GM19035 (cell line): Measurements from ENCODE around the gene C9orf43.
"Not testable (repeated sequence)": the region's sequence is repeated elsewhere in the genome, so short reads cannot be mapped to it uniquely, and the experiment has no call there.

Source experiments
- ATAC-seq: cut with Tn5 transposase; IDR thresholded peaks from one replicate; pipeline ENCODE4 v1.9.1; 2021; ENCODE audit not compliant: unreplicated experiment

Gene C9orf43

GRCh38 chr9:113416149-113416721 is 5.7 kb downstream of the C9orf43 start:
- peak; percentile 91 for ATAC-seq

DNA sequence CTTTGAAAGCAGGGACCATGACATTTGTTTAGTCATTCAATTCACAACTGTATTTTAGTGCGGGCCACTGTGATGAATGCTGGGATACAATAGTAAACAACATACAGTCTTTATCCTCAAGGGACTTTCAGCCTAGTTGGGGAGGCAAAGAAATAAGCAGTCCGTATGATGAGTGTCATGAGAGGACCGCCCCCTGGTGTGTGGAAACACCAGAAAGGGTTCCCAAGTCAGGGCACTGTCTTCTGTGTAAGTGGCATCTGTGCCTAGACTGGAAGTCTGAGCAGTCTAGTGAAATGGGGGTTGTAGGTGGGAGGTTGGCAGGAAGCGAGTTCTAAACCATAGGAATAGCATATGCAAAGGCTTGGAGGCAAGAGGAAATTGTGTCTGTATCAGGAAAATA is 6.8 kb downstream of the C9orf43 start:
- no peak for ATAC-seq

DNA sequence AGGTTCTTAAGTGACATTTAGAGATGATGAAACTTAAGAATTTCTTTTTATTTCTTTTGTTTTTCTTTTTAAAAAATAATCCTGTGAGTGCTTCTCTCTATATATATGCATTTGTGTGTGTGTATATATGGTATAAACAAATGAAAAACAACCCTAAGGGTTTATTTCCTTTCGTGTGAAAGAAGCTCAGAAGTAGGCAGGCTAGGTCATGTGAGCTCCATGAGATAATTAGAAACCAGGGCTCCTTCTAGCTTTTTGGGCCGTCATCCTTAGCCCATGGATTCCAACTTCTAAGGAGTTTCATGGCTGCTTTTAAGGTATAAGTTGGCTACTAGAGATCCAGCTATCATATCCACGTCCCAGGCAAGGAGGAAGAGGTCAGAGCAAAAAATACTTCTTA is 11.2 kb downstream of the C9orf43 start:
- ATAC-seq: no peak

GRCh38 chr9:113425072-113425471 is 14.5 kb downstream of the C9orf43 start:
- ATAC-seq: no peak

- ATAC-seq: no peak
Observed at GRCh38 chr9:113426701-113427100, 16.2 kb downstream of the C9orf43 start.

DNA sequence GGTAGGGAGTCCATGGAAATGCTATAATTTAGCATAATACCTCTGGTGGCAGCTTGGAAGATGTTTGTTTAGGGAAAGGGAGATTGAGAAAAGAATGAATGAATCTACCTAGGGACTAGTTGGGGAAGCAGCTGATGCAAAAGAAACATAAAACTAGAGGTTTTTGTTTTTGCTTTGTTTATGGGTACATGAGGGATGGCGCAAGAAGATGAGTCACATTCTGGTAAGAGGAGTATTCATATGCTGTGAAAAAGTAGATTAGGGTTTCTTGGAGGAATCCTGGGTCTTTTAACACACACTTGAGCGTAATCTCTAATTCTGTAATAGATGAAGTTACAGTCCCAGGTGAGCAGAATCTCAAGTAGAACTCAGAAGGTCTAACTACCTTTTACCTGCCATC is 17.1 kb downstream of the C9orf43 start:
- no peak for ATAC-seq

- no peak for ATAC-seq
Observed at GRCh38 chr9:113428062-113428615, 17.6 kb downstream of the C9orf43 start.

DNA sequence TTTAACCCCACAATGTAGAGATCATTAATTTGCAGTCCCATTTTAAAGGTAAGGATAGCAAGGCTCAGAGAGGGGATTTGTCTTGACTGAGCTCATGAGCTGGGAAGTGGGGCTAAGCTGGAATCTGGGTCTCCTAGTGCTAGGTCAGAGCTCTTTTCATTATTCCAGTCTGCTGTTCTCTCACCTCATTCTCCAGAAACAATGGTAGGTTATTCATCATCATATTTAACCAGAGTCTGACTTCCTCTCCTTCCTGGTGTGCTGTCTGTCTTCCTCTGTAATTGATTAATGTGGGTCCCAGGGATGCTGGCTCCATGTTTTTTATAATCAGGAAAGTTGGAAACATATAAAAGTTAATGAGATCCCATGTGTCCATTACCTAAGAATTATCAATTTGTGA is 20.6 kb downstream of the C9orf43 start:
- no peak for ATAC-seq

GRCh38 chr9:113436728-113437515 is 26.4 kb downstream of the C9orf43 start:
- no peak for ATAC-seq

GRCh38 chr9:113437716-113438115 is 27.2 kb downstream of the C9orf43 start:
- not testable (repeated sequence) for ATAC-seq

GRCh38 chr9:113444736-113445135 is 34.2 kb downstream of the C9orf43 start:
- no peak for ATAC-seq

DNA sequence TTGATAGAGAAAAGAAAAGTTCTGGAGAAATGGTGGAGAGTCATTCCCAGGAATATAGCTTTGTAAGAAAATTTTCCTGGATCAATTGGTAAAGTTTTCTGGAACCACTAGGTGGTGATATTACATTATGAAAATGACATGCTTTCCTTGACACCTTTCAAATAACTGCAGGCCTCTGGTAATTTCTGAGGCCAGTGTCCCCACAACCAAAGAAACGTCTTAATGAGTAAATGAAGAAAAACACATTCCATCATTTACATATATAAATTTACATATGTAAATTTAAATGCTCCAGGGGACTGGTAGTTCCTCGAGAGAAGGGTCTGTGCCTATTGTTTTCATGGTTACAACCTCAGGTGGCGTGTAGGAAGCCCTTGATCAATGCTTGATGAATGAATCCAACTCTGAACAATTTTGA is 35.8 kb downstream of the C9orf43 start:
- no peak for ATAC-seq

DNA sequence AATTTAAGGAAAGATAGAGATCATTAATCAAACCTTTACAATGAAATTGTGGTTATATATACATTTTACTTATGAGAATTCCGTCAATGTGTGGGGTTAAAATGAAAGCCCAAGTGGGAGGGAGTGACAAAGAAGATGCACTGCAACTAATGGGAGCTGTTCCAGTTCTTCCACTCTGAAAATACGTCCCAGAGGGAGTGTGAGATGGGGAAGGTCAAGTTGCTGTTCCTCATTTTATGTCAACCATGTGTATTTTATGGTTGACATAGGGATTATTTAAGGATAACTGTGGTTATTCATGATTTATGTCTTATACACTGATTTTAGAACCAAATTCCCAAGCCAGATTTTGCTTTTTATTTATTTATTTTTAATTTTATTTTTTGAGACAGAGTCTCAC is 38.8 kb downstream of the C9orf43 start:
- ATAC-seq: no peak

DNA sequence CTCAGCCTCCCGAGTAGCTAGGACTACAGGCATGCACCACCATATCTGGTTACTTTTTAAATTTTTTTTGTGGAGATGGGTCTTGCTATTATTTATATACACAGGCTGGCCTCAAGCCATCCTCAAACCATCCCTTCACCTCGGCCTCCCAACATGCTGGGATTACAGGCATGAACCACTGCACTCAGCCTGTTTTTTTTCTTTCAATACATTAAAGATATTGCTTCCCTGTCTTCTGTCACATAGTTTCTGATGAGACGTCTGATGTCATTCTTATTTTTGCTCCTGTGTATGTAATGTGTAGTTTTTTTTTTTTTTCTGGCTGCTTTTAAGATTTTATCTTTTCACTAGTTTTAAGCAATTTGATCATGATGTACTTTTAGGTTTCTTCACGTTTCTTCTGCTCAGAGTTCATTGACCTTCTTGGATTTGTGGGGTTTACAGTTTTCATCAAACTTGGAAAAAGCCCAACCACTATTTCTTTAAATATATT is 41.6 kb downstream of the C9orf43 start:
- no peak for ATAC-seq

- no peak for ATAC-seq
Observed at GRCh38 chr9:113454914-113455761, 44.6 kb downstream of the C9orf43 start.

DNA sequence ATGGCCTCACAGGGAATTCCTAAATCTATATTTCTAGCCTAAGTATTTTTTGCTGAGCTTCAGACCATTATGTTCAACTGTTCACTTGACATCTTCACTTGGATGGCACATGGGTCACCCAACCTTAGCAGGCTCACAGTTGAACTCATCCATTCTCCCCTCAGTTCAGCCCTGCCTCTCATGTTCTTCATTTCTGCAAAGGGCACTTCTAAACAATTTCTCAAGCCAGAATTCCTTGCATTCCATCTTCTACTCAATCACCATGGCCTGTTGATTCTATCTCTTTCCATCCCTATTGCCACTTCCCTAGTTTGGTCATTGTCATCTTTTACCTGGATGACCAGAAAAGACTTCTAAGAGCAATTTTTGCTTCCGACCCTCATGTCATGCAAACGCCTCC is 45.7 kb downstream of the C9orf43 start:
- ATAC-seq: no peak

- no peak for ATAC-seq
Observed at GRCh38 chr9:113461285-113461684, 50.7 kb downstream of the C9orf43 start.

GRCh38 chr9:113461943-113462342 is 51.4 kb downstream of the C9orf43 start:
- no peak for ATAC-seq

DNA sequence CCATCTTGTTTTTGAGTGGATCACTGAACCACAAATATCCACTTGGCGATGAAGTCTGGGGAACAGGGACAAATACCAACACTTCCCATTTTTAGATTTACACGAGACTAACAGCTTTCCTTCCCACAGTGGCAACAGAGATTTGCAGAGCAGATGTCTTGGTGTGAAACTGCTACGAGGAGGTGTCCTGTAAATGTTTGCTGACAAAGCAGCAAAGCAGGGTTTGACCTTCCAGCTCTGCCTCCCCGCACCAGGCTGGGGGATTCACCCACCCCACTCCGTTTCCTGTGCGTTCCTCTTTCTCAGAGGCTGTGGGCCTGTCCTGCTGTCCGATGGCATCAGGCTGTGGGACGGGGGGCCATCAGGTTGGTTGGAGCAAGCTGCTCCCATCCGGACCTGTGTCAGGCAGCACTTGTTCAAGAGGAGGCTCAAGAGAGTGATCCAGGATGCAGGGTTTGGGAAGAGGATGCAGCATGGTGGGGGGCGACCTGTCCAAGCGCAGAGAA is 52.3 kb downstream of the C9orf43 start:
- ATAC-seq: no peak

DNA sequence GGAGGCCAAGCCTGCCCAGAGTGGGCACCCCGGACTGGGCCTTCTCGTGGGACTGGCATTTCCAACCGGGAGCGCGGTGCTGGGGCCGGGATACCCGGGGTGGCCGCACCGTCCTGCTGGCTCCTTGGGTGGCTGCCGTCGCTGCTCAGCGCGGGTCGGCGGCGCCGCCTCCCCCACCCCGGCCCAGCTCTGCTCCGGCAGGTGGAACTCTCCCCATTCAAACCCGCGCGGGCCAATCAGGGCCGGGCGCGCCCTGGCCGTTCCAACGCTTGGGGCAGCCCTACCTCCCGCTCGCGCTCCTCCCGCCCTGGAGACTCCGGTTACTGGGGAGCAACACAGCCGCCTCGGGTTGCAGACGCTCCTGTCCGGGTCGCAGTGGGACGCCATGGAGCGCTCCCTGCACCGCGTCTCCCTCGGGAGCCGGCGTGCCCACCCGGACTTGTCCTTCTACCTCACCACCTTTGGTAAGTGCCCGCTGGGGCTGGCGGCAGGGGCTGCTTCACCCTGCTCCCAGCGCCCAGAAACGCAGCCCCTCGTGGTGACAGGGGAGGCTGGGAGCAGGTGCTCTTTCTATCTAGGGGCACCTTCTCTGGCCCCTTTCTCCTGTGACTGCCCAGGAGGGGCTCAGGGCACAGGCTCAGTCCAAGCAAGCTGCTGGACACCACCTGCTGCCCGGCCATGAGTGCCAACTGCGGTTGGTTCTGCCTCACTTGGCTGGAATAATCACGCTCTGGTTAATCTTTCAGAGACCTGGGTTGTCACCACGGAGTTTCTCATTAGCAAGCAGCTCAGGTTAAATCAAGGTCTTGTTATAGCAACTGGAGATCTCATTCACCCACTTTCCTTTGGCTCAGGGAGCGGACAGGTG is 53.1 kb downstream of the C9orf43 start, which contains the start of gene RGS3:
RGS3 (plus strand) TSS at position 310 of the 868 bp plus-strand sequence; CDS start at position 386, 76 bp downstream.
- ATAC-seq: no peak
